Epithelial cell of esophagus (primary cell): ENCODE data around the gene GLTP.
"Not testable (repeated sequence)": the region's sequence is repeated elsewhere in the genome, so short reads cannot be mapped to it uniquely, and the experiment has no call there.

Experiments used
- DNase-seq: peaks from one replicate; pipeline ENCODE4 v3.0.0; 2010; ENCODE audit warnings: low read depth
- H3K4me3 ChIP-seq: 2 replicates; pipeline ENCODE4 v1.5.1; 2011; ENCODE audit warnings: mild to moderate bottlenecking, low read length, control low read depth
- CTCF ChIP-seq: IDR thresholded peaks from 2 replicates; pipeline ENCODE4 v1.5.1; 2011; ENCODE audit warnings: low read depth, mild to moderate bottlenecking, low read length, control low read depth, inconsistent platforms; ENCODE audit not compliant: insufficient read depth; ENCODE audit errors: missing control alignments

Gene GLTP

DNA sequence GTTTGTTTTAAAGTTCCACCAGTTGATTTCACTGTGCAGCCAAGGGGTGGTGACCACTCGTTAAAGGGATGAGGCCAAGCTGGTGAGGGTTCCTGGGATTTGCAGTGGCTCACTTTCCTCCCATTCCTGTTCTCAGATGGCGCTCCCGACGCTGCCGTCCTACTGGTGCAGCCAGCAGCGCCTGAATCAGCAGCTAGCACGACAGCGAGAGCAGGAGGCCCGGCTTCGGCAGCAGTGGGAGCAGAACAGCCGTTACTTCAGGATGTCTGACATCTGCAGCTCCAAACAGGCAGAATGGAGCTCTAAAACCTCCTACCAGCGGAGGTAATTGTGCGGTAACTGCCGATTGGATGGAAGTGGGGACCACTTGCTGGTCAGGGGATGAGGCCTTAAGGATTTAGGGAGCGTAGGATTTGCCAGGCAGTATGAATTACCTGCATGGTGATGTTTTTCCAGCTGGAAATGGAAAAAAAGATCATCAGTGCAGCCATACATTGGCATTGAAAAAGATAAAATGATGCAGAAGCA is 22.6 kb upstream of the GLTP start:
- DNase-seq: no peak
- TF ChIP-seq CTCF: no peak
- no peak overlapping the region for H3K4me3 ChIP-seq

DNA sequence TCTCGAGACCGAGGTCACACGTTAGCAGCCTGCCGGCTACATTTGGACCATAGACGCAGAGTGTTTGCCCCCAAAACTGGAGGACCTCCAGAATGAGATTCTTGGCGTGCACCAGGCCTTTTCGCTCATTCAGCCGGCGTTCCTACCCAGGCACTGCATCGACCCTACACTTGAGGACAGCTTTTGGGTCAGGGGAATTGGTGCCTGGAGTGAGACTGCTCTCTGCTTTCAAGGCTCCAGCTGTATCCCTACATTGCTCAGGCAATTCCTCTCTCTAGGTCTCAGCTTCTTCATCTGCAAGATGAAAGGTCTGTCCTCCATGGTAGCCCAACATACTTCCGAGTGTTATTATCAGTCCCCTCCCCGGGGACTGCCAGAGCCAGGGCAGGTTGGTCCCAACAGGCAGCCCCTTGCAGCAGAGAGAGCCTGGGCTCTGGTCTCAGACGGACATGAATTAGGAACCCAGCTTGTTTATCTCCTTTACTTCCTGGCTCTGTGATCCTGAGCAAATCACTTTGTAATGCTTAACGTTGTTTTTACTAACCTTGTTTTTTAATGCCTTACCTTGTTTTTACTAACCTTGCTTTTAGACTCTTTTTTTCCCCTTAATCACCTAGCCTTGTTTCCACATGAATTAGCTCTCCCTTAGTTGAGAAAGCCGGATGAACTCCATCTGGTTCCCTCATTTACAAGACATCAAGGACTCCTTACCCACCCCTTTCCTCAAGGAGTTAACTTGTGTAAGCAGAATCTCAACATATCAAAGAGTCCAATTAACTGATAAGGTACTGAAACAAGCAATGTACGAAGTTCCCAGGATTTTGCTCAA is 20.6 kb upstream of the GLTP start:
- TF ChIP-seq CTCF: no peak
- no peak for DNase-seq
- peak overlapping the region; percentile 93 for H3K4me3 ChIP-seq

- peak within 1 kb of the TSS; percentile 93 for H3K4me3 ChIP-seq
- peak; percentile 90 for DNase-seq
- TF ChIP-seq CTCF: peak; percentile 45
Observed at GRCh38 chr12:109899783-109900751, 19.7 kb upstream of the GLTP start, which contains the start of gene TCHP. TCHP (plus strand) TSS chr12:109900274; CDS start chr12:109903027, 2,753 bp downstream.

DNA sequence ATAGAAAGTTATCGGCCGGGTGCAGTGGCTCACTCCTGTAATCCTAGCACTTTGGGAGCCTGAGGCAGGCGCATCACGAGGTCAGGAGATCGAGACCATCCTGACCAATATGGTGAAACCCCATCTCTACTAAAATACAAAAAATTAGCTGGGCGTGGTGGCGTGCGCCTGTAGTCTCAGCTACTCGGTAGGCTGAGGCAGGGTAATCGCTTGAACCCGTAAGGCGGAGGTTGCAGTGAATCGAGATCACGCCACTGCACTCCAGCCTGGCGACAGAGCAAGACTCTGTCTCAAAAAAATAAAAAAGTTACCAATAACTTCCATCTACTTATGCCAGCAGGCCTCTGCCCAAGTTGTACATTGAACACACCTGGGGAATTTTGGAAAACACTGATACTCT is 19.0 kb upstream of the GLTP start:
- not testable (repeated sequence) for DNase-seq
- peak overlapping the region; percentile 93 for H3K4me3 ChIP-seq

DNA sequence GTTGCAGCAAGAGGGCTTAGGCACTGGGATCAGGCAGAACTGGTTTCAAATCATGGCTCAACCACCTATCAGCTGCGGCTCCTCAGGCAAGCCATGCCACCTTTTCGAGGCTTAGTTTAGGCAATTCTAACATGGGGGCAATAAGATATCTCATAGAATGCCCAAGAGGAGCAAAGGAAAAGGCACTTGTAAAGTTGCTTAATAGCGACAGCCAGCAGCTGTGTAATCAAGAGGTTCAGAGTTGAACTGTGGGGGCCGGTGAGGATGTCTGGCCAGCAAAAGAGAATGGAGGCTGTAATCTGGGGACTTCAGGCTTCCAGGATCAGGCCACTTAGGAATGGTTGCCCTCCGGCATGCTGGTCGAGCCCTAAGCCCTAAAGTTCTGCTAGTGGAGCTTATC is 16.7 kb upstream of the GLTP start:
- TF ChIP-seq CTCF: no peak
- no peak overlapping the region for H3K4me3 ChIP-seq
- DNase-seq: peak; percentile 64

DNA sequence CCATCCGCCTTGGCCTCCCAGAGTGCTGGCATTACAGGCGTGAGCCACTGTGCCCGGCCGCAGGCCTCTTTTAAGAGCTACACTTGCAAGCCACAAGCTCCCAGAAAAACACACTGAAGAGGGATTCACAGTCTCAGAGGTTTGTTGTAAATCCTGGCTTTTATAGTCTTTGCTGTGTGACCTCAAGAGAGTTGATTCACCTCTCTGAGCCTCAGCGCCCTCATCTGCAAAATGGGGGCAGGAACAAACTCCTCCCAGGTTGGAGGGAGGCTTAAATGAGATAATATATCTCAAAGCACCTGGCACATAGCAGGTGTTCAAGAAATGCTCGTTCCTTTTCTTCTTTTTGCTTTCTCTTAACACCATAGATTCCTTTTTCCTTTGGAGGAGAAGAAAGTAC is 15.8 kb upstream of the GLTP start:
- no peak for TF ChIP-seq CTCF
- H3K4me3 ChIP-seq: no peak overlapping the region
- no peak for DNase-seq

GRCh38 chr12:109894939-109895338 is 14.6 kb upstream of the GLTP start:
- TF ChIP-seq CTCF: no peak
- no peak overlapping the region for H3K4me3 ChIP-seq
- no peak for DNase-seq
